ENCODE measurements around the gene ELMO3. TPM values are rescaled to one million over a fixed set of nuclear protein-coding genes. Genes with fewer than 3 reads are reported as not detected.

ELMO3 gene
- total and polyA plus RNA-seq, 2 of the 13 experiments (the other 11 are each of a cell fraction or from before 2014, with no cell fraction given), result 2.6 to 4.0 TPM

- TF ChIP-seq, protein P1, sequence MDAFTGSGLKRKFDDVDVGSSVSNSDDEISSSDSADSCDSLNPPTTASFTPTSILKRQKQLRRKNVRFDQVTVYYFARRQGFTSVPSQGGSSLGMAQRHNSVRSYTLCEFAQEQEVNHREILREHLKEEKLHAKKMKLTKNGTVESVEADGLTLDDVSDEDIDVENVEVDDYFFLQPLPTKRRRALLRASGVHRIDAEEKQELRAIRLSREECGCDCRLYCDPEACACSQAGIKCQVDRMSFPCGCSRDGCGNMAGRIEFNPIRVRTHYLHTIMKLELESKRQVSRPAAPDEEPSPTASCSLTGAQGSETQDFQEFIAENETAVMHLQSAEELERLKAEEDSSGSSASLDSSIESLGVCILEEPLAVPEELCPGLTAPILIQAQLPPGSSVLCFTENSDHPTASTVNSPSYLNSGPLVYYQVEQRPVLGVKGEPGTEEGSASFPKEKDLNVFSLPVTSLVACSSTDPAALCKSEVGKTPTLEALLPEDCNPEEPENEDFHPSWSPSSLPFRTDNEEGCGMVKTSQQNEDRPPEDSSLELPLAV (CRISPR knock-in tag; conservative IDR thresholded peaks at IDR 0.05; ENCODE audit: low read depth), result no peak
- no peak for TF ChIP-seq NCOR1 (IDR thresholded peaks at IDR 0.05; ENCODE audit: borderline replicate concordance, low read length)
- no peak for TF ChIP-seq ZNF124 (CRISPR knock-in tag; IDR thresholded peaks at IDR 0.05)
- peak; percentile 47; the same call in 1 of the 2 replicates for TF ChIP-seq ZMYM4 (CRISPR knock-in tag; IDR thresholded peaks at IDR 0.05)
- no peak for TF ChIP-seq TSC22D2 (CRISPR knock-in tag; IDR thresholded peaks at IDR 0.05; ENCODE audit: borderline replicate concordance)
- no peak for TF ChIP-seq SRSF1 (optimal IDR thresholded peaks at IDR 0.05; ENCODE audit: low read depth, low read length)
- peak; percentile 88 for TF ChIP-seq TBX2 (CRISPR knock-in tag; IDR thresholded peaks at IDR 0.05; ENCODE audit: borderline replicate concordance)
- TF ChIP-seq, protein P2, sequence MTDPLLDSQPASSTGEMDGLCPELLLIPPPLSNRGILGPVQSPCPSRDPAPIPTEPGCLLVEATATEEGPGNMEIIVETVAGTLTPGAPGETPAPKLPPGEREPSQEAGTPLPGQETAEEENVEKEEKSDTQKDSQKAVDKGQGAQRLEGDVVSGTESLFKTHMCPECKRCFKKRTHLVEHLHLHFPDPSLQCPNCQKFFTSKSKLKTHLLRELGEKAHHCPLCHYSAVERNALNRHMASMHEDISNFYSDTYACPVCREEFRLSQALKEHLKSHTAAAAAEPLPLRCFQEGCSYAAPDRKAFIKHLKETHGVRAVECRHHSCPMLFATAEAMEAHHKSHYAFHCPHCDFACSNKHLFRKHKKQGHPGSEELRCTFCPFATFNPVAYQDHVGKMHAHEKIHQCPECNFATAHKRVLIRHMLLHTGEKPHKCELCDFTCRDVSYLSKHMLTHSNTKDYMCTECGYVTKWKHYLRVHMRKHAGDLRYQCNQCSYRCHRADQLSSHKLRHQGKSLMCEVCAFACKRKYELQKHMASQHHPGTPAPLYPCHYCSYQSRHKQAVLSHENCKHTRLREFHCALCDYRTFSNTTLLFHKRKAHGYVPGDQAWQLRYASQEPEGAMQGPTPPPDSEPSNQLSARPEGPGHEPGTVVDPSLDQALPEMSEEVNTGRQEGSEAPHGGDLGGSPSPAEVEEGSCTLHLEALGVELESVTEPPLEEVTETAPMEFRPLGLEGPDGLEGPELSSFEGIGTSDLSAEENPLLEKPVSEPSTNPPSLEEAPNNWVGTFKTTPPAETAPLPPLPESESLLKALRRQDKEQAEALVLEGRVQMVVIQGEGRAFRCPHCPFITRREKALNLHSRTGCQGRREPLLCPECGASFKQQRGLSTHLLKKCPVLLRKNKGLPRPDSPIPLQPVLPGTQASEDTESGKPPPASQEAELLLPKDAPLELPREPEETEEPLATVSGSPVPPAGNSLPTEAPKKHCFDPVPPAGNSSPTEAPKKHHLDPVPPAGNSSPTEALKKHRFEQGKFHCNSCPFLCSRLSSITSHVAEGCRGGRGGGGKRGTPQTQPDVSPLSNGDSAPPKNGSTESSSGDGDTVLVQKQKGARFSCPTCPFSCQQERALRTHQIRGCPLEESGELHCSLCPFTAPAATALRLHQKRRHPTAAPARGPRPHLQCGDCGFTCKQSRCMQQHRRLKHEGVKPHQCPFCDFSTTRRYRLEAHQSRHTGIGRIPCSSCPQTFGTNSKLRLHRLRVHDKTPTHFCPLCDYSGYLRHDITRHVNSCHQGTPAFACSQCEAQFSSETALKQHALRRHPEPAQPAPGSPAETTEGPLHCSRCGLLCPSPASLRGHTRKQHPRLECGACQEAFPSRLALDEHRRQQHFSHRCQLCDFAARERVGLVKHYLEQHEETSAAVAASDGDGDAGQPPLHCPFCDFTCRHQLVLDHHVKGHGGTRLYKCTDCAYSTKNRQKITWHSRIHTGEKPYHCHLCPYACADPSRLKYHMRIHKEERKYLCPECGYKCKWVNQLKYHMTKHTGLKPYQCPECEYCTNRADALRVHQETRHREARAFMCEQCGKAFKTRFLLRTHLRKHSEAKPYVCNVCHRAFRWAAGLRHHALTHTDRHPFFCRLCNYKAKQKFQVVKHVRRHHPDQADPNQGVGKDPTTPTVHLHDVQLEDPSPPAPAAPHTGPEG (CRISPR knock-in tag; IDR thresholded peaks at IDR 0.05), result peak; percentile 43; the same call in 1 of the 2 replicates
- TF ChIP-seq ZNF33A (CRISPR knock-in tag; IDR thresholded peaks at IDR 0.05; ENCODE audit: borderline replicate concordance), result no peak
- TF ChIP-seq ZNF720 (CRISPR knock-in tag; IDR thresholded peaks at IDR 0.05), result no peak
- peak; percentile 20; the same call in 1 of the 2 replicates for TF ChIP-seq TFAP4 (IDR thresholded peaks at IDR 0.05; ENCODE audit: borderline replicate concordance, low read depth)
- no peak for TF ChIP-seq DPF2 (CRISPR knock-in tag; IDR thresholded peaks at IDR 0.05; ENCODE audit: borderline replicate concordance, low read depth)
- TF ChIP-seq, protein P3, sequence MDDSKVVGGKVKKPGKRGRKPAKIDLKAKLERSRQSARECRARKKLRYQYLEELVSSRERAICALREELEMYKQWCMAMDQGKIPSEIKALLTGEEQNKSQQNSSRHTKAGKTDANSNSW (CRISPR knock-in tag; IDR thresholded peaks at IDR 0.05; ENCODE audit: borderline replicate concordance), result no peak
- no peak for TF ChIP-seq THRA (CRISPR knock-in tag; IDR thresholded peaks at IDR 0.05; ENCODE audit: borderline replicate concordance)
- no peak for TF ChIP-seq ZNF740 (CRISPR knock-in tag; IDR thresholded peaks at IDR 0.05)
- peak; percentile 38 for TF ChIP-seq ZNF501 (CRISPR knock-in tag; IDR thresholded peaks at IDR 0.05)
- no peak for TF ChIP-seq CREM (IDR thresholded peaks at IDR 0.05)
- TF ChIP-seq CREM (CRISPR knock-in tag; IDR thresholded peaks at IDR 0.05), result no peak
Observed at GRCh38 chr16:67177743-67178699, 20.9 kb upstream of the ELMO3 start (continued).

Measured in HepG2 (cell line).